HG03066 (cell line): ENCODE data around the gene DNAJB4.
A peak's percentile ranks its signal among the peaks of the same experiment; 100 is the strongest.
"Not testable (repeated sequence)": the region's sequence is repeated elsewhere in the genome, so short reads cannot be mapped to it uniquely, and the experiment has no call there.

Experiments
- ATAC-seq: cut with Tn5 transposase; IDR thresholded peaks from one replicate; pipeline ENCODE4 v1.9.1; 2021; ENCODE audit warnings: low read depth; ENCODE audit not compliant: unreplicated experiment

The DNAJB4 gene

DNA sequence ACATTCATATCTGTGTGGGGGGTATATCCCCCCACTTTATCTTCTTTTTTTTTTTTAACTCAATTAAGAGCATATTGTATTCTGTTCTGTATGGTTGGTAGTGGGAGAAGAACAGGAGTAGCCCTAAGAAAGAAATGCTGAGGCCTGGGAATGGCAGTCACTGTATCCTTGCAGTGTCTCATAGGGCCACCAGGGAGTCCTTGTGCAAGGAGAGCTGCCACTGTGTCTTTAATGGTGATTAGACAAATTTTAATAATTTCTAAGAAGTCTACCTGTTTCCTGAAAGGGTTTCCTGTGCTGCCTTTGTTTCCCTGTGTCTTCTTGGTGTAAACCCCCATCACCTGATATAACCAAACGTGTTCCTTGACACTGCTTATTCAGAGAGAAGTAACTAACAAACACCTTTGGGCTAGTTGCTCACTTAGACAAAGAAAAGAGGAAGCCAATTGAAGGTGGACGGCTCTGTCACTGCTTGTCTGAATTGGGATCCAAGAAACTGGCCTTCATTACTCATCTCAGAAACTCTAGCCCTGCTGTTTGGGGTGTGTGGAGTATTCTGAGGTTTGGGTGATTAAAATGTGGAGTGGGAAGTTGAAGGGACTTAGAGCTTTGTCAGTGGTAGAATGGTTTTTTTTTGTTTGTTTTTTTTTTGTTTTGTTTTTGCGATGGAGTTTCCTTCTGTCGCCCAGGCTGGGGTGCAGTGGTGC is 56.3 kb downstream of the DNAJB4 start:
- peak; percentile 83 for ATAC-seq

DNA sequence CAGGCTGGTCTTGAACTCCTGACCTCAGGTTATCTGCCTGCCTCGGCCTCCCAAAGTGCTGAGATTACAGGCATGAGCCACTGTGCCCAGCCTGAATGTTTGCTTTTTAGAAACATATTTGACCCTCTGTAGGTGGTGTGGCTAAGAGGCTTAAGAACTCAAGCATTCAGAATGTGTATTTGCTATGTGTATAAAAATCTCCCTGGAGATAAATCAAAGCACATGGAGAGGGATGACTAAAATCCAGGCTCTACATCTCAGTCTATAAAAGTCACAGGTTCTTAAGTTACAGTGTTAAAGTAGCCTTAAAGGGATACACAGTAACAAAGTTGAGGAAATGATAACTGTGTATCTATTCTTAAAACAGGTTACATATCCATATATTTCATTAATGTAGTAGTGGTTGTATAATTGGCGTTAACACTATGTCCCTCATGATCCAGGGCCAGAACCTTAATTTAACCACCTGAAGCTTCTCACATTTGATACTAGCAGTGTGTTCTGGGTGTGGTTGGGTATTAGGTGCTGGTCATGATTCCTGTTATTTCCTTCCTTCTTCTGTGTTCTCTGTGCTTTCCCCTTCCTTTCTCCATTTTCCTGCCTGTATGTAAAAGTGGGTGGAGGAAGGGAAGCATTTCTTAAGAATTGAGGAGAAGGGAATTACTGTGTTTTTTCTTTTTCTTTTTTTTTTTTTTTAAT is 57.2 kb downstream of the DNAJB4 start:
- ATAC-seq: no peak

DNA sequence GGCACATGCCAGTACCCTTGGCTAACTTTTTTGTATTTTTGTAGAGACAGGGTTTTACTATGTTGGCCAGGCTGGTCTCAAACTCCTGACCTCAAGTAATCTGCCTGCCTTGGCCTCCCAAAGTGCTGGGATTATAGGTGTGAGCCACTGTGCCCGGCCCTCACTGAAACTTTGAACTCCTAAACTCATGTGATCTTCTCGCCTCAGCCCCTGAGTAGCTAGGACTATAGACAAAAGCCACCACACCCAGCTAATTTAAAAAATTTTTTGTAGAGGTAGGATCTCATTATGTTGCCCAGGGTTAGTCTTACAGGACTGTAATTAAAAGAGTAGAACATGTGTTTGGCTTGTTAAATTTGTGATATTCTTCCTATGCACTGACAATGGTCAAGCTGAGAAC is 60.1 kb downstream of the DNAJB4 start:
- ATAC-seq: not testable (repeated sequence)
